SK-N-DZ (cell line): Measurements from ENCODE around the gene SIRPA.

ENCODE experiments used
- DNase-seq: peaks from one replicate; pipeline ENCODE4 v3.0.0-alpha.2; 2015; ENCODE audit warnings: low spot score

The SIRPA gene

DNA sequence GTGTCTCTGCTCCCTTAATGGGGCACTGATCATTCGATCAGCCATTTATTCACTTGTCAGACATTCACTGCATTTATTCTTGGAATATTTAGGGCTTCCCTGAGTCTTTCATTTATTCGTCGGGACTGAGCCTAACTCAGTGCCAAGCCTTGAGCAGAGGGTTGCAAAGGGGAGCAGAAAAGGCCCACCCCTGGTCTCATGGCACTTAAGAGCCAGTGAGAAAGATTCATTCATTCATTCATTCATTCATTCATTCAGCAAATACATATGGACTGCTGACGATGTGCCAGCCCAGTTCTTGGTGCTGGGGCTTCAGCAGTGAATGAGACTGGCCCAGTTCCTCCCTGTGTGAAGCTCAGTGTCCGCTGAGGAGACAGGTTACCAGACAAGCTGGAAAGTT, 36.6 kb downstream of the SIRPA start:
- DNase-seq, result no peak

DNA sequence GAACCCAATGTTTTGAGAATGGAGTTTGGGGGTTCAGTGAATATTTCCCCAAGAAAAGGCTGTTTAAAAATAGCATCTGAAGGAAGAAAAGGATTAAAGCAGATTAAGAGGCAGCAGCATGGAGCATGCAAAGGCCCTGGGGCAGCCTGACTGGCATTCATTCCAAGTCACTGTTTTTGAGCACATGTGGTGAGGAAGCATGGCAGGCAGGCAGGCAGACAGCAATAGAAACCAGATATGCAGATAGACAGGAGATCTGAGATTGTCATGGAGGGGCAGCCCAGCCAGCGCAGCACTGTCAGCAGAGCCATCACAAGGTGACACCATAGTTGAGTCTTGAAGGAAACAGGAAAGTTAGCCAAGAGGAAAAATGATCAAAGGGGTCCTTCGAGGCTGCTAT, 37.8 kb downstream of the SIRPA start:
- DNase-seq, result no peak

DNA sequence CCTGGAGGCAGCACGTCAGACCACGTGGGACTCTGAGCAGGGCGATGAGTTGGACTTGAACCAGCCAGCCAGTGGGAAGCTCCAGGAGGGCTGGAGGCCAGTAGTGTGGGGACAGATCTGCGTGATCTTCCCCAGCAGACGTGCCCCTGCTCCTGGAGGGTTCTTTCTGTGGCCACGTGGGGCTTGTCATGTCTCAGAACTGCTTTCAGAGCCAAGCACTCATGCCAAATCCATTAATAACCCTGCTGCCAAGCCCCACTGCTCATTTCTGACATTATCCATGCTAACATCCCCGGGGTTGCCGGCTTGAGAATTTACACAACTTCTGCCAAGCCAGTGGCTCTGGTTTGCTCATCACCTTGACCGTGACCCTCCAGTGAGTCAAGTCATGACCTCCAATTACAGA, 38.3 kb downstream of the SIRPA start:
- DNase-seq, result peak; percentile 67

DNA sequence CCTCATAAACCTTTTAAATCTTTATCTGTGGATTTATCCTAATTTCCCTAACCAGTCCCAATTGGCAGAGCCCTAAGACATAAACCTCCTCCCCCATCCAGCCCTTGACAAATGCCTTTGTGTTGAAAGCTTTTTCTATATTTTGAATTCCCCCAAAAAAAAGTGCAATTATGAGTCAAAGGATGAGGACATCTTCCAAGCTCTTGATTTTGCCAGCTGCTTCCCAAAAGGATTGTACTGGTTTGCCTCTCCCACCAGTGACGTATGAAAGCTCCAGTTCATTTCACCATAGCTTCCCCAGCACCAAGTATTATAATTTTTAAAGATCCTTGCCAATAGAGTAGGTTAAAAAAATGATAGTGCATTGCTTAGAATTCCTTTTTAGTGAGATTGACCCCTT, 38.9 kb downstream of the SIRPA start:
- DNase-seq, result no peak

DNA sequence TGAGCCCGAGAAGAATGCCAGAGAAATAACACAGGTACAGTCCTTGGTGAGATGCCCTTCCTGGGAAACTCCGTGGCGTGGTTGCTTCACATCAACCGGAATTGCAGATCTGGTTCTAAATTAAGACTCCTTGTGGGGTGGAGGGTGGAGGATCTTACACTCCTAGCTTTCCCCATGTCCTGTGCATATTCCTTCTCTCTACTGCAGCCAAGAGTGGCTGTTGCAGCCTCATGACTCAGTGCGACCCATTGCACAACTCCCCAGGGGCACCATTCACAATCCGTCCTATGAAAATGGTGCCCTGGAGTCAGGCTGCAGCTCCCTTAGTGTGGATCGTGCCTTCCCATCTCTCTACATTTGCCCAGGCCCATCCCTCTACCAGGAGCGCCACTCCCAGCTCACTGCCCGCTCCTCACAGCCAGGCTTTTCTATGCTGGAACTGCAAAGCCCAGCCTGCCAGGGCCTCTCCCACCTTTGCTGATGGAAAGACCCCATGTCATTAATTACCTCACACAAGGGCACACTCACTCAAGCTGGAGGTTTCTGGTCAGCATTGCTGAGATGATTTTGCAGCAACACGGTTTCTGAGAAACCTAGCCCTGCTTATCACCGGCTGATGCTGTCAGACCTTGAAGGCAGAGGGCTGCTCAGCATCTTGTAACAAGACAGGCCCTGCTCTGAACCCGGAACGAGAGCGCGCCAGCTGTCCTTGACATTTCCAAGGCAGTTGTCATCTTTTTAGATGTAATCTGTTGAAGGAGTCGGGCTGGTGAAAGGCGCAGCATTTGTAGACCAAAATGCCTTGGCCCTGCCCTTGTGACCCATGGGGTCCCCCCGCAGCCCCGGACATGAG, 39.7 kb downstream of the SIRPA start:
- peak; percentile 93 for DNase-seq

DNA sequence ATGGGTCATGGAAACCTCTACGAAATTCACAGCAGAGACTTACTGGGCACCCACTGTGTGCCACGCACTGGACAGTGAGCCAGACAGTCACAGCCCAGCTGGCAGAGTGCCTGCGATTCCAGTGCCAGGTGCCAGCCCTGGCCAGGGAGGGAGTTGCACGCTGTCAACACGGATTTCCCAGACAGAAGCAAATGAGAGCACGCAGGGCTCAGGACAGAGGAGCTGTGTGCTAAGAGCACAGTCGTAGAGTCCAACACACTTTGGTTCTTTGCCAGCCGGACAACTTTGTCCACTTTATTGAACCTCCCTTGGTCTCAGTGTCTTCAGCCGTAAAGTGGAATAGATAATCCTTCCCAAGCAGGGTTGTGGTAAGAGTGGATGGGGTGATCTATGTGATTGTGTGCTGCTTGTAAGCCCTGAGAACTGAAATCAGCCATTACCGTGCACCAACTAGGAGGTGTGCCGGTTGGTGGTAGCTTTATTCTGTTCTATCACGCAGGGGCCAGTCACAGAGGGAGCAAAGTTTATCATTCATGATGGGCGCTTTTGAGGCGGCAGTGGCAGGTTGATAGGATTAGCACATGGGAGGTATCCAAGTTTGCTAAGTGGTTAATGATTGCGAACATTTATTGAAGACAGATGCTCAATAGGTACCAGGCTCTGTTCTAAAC, 40.6 kb downstream of the SIRPA start:
- peak; percentile 52 for DNase-seq

DNA sequence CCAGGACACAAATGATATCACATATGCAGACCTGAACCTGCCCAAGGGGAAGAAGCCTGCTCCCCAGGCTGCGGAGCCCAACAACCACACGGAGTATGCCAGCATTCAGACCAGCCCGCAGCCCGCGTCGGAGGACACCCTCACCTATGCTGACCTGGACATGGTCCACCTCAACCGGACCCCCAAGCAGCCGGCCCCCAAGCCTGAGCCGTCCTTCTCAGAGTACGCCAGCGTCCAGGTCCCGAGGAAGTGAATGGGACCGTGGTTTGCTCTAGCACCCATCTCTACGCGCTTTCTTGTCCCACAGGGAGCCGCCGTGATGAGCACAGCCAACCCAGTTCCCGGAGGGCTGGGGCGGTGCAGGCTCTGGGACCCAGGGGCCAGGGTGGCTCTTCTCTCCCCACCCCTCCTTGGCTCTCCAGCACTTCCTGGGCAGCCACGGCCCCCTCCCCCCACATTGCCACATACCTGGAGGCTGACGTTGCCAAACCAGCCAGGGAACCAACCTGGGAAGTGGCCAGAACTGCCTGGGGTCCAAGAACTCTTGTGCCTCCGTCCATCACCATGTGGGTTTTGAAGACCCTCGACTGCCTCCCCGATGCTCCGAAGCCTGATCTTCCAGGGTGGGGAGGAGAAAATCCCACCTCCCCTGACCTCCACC, 42.2 kb downstream of the SIRPA start:
- no peak for DNase-seq

DNA sequence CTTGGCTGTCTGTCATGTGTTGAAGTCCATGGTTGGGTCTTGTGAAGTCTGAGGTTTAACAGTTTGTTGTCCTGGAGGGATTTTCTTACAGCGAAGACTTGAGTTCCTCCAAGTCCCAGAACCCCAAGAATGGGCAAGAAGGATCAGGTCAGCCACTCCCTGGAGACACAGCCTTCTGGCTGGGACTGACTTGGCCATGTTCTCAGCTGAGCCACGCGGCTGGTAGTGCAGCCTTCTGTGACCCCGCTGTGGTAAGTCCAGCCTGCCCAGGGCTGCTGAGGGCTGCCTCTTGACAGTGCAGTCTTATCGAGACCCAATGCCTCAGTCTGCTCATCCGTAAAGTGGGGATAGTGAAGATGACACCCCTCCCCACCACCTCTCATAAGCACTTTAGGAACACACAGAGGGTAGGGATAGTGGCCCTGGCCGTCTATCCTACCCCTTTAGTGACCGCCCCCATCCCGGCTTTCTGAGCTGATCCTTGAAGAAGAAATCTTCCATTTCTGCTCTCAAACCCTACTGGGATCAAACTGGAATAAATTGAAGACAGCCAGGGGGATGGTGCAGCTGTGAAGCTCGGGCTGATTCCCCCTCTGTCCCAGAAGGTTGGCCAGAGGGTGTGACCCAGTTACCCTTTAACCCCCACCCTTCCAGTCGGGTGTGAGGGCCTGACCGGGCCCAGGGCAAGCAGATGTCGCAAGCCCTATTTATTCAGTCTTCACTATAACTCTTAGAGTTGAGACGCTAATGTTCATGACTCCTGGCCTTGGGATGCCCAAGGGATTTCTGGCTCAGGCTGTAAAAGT, 43.5 kb downstream of the SIRPA start:
- no peak for DNase-seq

DNA sequence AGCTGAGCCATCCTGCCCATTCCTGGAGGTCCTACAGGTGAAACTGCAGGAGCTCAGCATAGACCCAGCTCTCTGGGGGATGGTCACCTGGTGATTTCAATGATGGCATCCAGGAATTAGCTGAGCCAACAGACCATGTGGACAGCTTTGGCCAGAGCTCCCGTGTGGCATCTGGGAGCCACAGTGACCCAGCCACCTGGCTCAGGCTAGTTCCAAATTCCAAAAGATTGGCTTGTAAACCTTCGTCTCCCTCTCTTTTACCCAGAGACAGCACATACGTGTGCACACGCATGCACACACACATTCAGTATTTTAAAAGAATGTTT, 44.0 kb downstream of the SIRPA start:
- DNase-seq, result no peak

DNA sequence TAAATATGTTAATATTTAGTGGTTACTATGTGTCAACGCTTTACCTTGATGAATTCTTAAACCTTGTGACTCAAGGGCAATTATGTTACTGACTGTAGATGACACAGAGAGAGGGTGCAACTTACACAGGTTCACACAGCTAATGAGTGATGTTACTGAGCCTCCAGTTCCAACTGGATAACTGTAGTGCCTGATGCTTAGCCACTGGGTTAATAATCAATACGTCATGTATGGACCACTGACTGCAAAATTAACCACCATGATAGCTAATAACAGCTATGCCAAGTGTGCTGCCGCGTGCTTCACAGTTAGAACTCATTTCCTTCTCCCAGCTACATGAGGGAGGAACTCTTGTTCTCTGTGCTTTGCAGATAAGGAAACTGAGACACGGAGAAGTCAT, 45.4 kb downstream of the SIRPA start:
- DNase-seq, result no peak

DNA sequence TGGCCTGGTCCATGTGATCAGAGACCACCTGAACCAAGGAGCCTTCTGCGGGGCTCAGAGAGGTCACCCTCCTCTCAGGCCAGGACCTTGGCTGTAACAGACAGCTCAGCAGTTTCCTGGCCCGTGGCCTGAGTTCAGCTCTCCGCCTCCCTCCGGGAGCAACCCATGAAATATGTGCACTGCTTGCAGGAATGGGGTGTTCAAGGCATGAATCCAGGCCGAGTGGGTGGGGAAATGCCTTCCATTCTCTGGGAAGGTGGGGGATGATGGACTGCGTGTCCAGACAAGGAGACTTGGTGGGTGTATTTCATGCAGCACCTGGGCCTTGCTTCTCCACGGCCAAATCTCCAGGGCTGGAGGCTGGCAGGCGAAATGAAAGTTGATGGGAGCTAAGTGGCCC, 46.0 kb downstream of the SIRPA start:
- DNase-seq, result no peak

DNA sequence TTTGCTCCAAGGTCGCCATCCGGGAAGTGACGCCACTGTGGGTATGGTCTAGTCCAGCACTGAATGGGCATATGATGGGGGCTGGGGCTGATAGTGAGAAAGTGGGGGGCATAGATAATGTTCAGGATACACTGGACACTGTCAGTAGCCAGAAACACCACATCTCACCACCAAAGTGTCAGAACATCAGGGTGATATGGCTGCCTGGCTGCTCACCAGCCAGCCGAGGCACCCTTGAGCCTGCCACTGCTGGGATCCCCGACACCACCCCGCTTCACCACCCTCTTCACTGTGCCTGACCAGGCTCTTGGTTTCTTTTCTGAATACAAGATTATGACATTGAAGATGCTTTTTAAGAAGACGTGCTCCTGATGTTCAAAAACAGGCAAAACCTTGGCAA, 46.9 kb downstream of the SIRPA start:
- DNase-seq, result no peak

DNA sequence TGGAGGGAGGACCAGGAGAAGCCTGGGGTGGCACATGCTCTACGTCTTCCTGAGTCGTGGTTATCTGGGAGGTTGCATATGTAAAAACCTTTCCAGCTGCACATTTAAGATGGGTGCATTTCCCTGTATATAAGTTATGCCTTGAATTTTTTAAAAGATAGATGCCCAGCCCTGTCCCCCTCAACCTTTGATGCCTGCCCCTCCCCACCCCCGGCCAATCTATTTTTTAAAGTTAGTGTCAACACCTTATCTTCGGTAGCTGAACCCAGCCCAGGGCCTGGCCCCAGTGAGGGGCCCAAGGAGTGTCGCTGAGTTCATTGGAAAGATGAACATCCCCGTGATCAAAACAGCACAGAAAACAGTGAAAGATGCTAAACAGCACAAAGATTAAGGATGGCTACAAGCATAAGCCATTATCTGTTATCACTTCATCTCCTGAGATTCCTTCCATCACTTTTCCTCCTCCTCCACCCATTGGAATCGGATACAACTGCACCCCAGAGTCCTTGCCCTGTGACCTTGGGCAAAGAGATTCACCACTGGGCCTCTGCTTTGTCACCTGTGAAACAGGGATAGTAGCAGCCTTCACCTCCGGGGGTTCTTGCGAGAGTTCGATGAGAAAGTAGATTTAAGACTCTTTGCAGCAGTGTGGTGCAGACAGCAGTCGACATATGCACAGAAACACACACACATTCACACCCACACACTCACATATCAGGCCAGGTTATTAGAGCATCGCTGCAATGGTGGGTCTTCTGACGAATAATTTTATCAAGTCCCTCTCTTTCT, 47.5 kb downstream of the SIRPA start:
- DNase-seq, result no peak

DNA sequence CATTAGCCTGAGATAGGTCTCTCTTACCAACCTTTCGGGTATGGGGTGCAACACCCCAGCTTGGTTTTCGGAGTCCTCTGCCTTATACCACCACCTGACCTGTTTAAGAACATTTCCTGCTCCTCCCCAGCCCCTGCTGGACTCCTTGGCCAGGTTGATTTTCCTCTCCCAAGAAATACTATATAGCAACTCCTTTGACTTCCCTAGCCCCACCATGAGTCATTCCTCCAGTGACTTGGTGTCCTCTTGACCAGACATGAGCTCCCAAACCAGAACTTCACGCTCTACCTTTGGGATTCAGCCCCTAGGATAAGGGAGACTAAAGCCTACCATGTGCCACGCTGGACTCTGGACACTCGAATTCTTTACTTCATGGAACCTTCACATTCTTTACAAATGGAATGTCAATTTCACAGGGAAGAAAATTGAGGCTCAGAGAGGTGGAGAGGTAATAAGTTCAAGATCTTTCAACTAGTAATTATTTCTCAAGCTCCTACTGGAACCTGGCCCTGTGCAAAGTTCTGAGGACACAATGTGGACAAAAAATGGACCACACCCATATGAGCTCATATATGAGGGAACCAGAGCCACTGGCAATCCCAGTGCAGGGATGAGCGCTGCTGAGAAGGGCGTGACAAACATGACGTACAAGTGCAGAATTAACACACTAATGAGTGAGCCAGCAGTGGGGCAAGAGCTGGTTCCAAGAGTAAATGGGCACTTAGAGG, 48.2 kb downstream of the SIRPA start:
- DNase-seq, result no peak

DNA sequence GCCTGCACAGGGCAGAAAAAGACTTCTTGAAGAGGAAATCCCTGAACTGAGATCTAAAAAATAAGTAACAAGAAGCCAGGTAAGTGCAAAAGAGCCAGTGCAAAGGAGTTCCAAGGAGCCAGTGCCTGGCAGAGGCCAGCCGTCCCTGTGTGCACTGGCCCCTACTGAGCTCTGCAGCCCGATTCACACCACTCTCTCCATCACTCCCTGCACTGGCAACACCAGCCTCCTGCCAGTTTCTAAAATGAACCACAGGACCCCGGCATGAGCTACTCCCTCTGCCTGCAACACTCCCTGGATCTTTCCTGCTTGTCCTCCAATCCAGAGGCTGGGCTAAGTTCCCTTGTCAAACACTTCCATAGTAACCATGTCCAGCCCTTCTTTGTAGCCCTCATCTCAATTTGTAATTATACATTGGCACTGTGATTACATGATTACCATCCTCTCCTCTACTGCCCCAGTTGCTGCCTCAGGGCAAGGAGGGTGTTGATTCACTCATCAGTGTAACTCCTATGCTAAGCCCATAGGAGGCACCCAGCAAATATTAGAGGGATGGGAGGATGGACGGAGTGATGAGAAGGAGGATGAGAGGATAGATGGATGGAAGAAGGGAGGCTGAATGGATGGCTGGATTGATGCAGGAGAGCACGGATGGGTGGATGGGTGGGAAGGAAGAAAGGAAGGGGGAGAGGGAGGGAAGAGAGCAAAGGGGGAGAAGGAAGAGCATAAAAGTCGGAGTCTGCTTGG, 49.3 kb downstream of the SIRPA start:
- no peak for DNase-seq

DNA sequence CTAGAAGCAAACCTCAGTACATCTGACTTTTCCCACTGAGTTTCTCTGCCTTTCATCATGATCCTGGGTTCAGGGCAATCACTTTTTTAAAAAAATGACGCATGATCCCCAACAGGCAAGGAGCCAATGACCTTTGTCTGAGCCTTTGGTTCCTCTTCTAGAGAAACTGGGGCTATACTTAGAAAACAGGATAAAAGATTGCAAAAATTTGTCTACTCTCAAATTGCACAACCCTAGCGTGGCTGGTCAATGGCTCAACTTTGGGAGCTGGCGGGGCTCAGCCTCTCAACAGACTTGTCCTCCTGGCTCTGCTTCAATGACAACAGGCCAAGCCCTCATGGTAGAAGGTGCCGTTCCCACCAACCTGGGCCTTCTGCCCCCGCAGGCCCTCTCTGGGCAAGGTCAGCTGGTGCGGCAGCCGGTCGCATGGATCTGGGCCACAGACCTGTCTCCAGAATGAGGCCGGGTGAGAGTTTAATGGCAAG, 50.0 kb downstream of the SIRPA start:
- no peak for DNase-seq

DNA sequence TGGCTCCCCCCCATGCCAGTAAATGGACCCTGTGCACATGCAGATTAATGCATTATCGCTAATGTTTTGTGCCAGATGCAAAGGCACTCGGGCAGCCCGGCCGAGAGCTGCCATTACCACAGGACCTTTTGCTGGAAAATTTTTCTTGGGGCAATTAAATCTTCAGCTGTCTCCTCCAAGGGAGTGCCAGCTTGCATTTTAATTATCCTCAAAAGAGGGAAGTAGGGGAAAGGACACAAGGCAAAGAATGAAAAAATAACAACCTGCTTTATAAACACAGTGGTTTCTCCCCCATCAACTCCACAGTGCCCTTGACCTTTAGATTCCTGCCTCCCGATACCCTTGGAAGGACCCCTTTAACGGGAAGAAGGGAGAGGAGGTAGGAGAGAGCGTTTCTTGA, 50.5 kb downstream of the SIRPA start:
- no peak for DNase-seq

DNA sequence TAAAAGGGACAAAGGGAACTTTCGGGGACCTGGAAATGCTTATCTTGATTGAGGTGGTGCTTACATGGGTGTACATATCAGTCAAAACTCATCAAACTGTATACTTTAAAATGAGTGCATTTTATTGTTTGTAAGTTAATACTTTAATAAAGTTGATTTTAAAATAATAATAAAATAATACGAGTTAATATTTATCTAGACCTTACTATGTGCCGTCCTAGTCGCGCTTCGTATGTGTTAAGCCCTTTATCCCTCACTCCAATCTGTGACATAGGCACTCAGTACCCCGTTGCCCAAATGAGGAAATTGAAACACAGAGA, 51.2 kb downstream of the SIRPA start:
- DNase-seq, result no peak

DNA sequence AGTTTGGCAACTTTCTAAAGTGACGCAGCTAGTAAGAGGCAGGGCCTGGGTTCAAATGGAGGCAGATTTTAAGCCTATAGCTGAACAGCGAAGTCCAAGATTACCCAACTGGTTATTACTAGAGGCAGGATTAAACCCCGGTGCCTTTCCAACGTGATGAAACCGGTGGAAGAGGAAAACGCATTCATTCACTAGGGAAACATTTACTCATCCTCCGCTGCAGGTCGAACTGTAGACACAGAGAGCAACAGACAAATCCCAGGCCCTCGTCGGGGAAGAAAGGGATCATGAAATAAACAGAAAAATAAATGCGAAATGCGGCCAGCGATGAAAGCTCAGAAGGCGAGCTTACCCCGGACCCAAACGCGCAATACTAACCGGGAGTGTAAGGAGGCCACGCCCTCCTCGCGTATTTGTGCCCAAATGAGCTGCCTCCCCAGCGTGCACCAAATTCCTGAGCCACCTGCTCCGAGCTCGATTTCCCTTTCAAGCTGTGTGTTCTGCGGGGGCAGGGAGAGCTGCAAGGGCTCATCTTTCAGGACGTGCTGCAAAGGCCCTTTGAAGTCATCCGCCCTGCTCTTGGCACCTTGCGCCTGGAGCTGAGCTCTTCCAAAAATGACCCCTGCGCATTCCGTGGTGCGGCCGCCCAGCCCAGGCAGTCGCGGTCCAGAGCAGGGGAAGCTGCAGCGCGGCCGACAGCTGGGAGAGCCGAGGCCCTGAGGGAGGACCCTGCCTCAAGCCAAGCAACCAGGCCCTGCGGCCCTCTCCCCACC, 51.7 kb downstream of the SIRPA start:
- DNase-seq, result no peak
